NCI-H2081 (cell line): Measurements from ENCODE around the gene CACNA2D1.
"Not testable (repeated sequence)": the region's sequence is repeated elsewhere in the genome, so short reads cannot be mapped to it uniquely, and the experiment has no call there.

ENCODE experiments used
- DNase-seq, 2 experiments: peaks; one replicate each; lab custom pipeline; 2025; lab: John Stamatoyannopoulos, UW

Gene CACNA2D1

DNA sequence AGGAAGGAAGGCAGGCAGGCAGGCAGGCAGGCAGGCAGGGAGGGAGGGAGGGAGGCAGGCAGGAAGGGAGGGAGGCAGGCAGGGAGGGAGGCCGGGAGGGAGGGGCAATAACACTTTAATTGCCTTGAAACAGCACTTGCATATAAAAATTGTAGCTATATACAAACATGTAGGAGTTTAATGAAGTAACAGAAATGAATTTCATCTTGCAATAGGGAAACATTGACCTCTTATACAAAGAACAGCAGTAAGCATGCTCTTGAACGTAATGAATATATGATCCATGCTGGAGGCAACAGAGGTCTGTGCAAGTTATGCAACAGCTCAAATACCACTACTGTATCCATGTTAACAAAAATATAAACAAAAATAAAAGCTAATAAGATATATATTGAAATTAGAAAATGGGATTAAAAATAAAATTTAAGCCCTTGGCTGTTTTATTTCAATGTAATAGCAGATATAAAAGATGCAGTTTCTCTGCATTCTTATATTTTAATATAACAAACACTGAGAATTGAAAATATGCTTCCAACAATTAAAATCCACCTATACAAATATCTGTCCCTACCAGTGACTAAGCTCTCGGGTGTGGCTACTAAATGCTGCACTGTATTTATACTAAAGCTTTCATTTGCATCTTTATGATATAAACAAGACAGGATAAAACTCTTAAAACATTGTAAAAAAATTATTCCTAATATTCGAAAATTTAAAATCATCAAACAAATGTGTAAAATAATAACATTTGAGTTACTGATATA is 50.3 kb downstream of the CACNA2D1 start:
- DNase-seq: no peak

DNA sequence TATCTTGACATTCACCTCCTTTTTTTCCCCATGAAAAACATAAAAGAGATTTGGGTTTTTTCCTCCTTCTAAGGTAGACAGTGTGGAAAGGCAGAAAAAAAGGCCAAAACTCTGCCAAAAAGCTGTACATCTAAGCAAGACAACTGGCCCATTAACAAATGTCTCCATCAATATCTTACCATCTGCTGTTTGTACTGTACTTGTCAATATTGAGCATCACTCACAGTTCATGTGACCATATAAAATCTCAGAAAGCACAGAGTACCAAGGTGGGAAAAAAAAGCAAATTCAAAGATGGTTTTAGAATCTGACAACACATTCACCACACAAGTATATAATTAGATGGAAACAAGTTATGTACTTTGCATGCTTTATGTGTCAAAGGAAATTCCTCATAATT is 52.6 kb downstream of the CACNA2D1 start:
- no peak for DNase-seq

DNA sequence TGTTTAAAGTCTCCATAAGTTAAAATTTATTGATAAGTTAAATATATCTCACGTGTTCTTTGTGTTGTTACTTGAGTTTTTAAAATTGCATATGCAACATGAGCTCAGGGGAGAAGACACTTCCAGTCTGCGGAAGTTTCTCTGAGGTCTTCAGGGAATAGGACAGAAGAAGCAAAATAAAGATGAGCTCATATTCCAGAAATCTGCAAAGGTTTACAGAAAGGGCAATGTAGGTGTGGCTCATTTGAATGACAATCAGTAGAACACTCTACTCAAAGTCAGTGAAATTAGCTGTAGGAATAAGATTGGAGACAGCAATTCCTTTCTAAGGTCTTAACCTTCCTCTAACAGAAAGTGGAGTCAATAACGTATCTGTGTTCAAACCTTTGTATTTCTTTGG is 53.7 kb downstream of the CACNA2D1 start:
- DNase-seq: no peak

DNA sequence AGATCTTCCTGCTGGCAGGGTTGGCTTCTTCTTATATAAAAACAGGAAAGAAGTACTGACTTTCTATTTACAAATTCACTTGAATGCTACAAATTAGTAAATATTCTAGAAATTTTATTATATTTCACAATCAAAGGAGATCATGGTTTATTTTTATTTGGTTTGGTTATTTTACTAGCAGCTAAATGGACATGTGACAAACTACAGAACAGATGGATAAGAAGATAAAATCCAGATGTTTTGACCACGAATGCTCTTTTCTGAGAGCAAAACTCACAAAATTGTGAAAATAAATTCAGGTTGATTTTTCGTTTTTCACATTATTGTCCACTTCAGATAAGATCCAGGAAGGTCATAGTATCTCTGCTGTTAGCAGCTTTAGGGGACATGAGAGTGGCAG is 55.4 kb downstream of the CACNA2D1 start:
- DNase-seq: no peak

DNA sequence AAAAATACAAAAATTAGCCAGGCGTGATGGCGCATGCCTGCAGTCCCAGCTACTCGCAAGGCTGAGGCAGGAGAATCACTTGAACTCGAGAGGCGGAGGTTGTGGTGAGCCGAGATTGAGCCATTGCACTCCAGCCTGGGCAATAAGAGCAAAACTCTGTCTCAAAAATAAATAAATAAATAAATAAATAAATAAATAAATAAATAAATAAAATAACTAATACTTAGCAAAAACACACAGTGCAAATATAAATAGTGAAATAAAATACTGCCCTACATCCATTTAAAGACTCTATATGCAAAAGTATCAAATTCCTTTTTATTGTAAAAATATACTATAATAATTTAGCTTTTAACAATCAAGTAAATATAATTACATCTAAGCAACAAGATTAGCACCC is 57.0 kb downstream of the CACNA2D1 start:
- DNase-seq: not testable (repeated sequence)

DNA sequence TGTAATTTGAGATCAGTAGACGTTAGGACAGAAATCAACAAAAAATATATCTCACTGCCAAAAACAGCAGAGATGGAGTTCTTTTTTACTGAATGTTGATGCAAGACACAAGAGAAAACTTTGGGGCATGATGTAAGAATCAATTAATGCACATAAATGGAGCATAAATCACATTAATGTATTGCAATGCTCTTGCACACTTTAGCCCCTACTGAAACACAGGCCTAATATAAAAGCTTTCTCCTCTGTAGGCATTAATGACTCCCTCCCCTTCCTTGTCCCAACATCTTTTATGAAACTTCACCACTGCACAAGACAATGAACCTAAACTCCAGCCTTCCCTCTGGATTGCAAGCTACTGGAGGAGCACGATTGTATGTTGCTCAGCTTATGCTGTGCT is 58.8 kb downstream of the CACNA2D1 start:
- no peak for DNase-seq

DNA sequence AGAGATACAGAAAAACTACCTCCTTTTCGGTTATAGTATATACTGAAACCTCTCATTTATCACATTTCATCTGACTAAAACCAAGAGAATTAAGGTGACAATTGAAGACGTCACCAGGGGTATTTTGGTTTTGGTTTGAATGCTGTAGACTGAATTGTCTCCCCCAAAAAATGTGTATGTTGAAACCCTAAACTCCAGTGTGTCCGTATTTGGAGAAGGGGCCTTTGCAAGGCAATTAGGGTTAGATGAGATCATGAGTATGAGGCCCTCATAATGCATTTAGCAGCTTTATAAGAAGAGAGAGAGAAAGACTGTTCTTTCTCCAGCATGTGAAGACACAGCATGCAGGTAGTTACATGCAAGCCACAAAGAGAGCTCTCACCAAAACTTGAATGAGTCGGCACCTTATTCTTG is 59.5 kb downstream of the CACNA2D1 start:
- no peak for DNase-seq

DNA sequence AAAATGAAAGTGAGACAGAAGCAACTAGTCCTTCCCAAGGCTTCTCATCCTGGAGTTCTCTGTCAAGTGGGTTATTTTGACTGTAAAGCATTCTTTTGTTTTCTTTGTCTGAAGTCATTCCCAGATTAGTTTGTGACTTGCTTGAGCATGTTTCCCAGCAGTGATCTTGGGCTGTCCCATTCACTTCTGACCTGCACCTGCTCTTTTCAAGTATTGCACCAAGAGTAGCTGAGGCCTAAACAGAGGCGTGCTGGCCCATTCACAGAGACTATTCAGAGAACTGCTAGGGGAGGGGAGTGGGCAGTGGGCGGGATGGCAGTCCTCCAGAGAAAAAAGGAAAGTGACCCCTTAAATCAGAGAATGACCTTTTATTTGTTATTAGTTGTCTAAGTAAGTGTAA is 61.3 kb downstream of the CACNA2D1 start:
- DNase-seq: no peak

DNA sequence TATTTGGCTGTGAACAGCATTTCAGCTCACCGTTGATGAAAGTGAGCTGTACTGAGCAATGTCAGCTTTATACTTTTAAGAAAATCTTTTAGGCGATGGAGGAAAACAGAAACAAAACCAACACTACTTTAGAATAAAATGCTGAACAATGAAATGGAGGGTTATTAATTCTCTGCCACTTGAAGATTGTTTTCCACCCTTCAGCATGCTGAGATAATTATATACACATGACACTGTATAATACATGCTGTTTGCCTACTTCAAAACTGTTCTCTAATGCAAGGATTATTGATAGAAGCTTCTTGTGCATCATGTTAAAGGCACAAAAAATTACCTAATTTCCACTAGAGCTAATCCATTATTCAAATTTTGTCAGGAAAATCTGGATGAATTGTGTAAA is 66.8 kb downstream of the CACNA2D1 start:
- DNase-seq: peak; percentile 31 to 81

DNA sequence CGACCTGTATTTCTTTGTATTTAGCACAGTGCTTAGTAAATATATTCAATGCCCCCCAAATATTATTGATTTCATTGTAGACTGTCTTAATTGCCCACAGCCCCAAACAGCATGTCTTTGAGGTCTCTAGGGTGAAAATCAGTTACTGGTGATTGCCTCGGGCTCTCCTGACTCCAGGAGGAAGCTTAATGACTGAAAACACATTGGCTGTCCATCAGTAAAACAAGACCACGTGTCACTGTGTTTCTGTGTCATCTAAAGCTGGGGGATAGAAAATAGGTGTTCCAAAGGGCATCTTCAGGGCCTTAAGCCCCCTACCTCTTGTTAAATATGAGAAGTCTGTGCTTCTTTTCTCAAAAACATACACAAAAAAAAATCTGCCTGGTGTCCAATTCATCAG is 67.9 kb downstream of the CACNA2D1 start:
- peak; percentile 56 to 81 for DNase-seq

DNA sequence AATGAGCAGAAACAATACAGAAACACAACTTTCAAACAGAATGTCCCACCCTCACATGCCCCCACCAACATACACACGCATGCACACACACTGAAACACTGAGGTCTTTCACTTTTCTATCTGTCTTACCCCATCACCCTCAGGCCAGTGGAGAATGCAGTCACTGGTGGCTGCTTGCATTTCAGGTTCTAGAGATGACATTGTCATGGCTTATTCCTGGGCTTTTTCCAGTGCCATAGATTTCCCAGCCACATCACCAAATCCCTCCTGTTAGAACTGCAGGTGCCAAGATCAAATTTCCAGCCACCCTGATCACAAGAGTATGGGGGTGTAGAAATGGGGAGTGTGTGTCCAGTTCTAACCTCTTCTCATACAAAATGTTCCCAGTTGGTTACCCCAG is 68.4 kb downstream of the CACNA2D1 start:
- DNase-seq: peak; percentile 32 to 49

DNA sequence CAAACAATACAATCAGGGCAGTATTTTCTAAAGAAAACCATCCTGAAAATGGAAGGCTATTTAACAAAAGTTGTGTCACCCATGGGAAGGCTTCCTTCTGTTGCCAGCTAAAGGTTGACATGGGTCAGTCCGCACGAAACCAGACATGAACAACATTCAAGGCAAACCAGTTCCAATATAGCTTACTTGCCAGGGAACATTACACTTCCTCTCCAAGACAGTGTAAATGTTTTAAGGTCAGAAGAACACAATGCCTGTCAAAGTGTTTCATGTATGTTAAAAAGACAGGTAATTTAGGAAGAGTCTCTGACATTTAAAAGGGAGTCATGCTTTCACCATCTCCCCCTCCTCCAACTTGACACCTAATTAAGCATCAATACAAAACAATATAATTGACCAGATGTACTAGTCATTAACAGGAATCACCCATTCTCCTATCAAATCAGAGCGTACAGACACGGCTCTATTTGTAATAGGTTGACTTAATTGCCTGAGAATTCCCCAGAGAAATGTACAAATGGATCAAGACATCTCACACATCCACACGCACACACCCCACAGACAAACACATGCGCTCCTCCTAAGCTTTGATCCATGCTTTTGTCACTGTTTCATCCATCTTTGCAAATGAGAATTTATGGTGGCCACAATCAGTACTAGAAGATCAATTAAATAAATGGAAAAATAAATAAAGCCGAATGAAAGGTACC is 69.5 kb downstream of the CACNA2D1 start:
- DNase-seq: peak; percentile 32 to 72

DNA sequence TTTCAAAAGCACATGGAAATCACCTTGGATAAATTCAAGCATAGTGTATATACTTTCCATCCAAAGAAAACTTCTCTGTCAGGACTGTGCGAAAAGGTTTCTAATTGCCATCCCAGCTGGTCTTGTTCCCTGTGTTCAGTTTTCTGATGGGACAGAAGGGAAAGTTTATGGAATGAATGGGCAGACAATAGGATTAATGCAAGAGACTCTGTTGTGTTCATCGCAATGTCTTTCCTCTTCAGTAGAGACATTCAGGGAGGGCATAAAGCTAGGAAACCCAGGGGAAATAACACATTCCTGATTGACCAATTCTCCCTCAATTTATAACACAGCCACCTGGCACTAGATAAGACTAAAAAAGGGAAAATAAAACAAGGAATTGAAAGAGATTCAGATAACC is 78.9 kb downstream of the CACNA2D1 start:
- no peak for DNase-seq

DNA sequence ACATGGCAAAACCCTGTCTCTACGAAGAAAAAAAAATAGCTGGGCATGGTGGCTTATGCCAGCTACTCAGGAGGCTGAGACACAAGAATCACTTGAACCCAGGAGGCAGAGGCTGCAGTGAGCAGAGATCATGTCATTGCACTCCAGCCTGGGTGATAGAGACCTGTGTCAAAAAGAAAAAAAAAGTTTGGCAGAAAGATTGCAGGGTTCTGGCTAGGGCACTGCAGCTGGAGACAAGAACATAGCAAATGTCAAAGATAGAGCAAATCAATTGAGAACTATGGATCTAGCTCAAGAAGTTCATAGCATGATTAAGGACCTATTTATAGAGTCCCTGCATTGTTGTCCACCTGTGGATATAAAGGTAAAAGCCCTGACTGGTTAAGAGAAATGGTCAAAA is 79.5 kb downstream of the CACNA2D1 start:
- DNase-seq: no peak

DNA sequence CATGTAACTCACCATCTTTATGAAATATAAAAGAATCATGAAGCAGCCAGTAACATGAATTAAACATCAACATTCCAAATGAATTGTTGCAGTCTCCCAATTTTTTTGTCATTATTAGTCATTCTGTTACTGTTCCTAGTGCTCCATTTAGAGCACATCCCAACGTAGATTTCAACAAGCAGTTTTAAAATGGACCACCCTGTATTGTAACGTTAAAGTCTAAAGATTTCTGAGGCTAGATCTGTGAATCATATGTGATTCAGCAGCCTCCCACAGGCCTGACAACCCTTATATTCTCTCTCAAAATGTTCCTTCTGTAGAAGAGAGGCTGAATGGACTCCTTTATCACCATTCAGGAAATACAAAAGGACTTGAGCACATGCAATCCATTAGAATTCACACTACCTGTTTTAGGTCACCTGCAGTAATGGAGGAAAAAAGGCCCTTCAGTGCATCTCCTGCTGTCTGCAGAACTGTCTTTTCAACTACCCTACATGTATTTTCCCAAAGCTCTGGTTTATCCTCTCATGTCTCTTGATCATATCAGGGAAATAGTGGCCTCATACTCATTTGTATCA is 81.4 kb downstream of the CACNA2D1 start:
- no peak for DNase-seq

DNA sequence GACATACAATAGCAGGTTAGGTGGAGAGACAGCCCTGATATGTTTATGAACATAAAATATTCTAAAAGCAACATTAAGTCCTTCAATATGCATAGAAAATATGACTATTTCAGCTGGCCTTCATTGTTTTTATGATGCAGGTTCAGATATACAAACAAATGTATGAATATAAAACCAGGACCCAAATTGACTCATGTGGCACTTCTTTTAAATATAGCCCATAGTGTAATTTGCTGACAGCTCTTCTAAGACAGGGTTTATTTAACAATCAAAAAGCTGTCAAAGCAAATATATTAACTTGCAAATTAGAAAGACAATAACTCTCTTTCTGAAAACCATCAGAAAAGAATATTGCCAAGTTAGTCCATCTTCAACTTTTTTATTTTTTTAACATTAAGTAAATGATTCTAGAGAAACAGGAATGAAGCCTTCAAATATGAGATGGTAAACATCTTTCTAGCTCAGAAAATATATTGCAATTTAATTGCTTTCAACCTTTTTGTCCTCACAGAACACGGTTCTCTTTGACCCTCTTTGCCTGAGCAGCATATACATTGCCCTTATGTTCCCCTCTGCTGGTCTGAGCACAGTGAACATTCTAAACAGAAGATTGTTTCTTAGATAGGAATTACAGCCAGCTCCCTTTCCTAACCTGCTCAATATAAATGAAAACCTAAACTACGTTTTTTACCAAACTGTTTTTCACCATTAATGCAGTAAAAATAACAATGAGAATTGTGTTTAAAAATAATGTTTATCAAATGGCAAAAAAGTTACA is 82.8 kb downstream of the CACNA2D1 start:
- DNase-seq: peak; percentile 13 to 55

DNA sequence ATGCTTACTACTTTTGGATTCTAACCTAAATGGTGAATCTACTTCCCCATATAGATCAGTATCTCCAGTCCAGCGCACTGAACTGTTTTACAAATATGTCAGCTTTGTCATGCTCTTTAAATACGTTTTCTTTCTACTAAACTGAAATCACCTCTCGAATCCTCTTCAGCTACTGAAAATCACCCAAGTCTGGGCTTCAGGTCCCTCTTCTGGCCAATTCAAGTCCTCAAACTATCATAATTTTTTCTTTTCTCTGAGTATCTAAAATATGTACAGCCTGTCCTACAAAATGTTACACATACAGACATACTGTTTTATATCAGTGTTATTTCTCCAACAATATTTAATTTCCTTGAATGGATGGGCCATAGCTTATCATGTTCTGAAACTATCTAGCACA is 84.2 kb downstream of the CACNA2D1 start:
- DNase-seq: peak; percentile 12 to 40

DNA sequence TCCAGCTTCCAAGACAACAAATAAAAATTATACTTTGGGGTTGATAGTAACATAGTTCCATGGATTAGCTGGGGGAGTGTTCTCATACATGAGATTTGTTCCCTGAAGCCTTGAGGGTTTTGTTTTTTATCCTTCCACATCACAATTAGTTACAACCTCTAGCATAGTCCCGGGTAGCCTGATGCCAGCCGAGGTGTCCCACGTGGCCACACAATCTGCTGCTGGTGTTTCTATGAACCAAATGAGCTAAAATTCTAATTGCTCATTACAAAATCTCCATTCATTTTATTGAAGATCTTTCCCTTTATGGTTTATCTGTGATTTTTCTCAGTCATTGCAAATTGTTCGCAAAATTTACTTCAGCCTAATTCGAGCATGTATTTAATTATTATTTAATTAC is 84.7 kb downstream of the CACNA2D1 start:
- DNase-seq: no peak

DNA sequence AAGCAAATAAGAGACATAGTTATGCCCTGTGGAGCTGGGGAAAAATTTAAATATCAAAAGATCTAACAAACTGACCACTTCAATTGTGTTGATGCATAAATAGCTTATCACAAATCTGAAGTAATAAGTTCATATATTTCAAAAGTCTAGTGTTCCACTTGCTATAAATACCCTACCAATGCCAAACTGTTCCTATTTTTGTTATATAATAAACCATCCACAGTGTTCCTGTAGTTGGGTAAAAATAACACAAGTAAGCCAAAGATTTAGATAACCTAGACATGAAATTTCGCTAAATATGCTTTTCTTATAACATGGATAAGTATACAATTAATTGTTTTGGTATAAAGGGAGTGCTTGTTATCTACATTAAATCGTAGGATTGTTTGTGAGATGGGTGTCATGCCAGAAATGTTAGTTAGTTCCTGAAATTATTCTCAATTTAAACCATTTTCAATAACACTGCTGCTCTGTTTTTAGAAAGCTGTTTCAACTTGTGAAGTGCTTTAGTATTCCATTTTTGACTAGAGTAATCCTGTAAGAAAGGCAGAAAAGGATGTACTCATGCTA is 85.5 kb downstream of the CACNA2D1 start:
- DNase-seq: no peak

DNA sequence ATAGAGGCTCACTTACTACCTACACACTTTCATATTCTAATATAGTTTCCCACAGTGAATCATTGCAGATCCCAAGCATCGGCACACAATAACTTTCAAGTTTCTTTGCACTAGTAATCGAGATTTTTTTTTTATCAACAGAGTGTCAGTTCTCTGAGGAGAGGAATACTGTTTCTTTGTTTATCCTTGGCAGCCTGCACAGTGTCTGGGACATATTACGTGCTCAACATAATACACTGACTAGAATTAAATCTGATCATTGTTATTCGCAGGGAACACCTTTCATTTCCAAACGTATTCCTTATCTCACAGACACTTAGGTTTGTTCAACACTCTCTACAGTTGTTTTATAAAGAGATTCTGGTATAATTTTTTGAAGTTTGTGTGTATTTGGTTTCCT is 95.3 kb downstream of the CACNA2D1 start:
- no peak for DNase-seq

DNA sequence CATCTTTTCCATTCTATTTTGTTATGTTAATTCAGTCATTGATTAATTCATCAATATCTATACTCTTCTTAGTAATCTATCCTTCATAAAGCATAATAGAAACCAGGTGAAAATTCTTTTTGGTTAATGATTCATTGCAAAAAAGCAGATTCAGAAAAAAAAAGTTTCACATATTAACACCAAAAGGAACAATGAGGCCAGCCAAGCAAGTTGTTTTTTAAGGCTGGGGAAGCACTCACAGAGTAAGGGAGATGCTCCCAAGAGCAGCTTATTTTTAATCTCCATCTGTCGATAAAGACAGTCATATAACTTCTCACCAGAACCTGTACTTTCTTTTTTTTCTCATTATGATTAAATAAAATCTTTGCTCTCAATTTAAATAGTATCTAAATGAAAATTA is 95.8 kb downstream of the CACNA2D1 start:
- no peak for DNase-seq

DNA sequence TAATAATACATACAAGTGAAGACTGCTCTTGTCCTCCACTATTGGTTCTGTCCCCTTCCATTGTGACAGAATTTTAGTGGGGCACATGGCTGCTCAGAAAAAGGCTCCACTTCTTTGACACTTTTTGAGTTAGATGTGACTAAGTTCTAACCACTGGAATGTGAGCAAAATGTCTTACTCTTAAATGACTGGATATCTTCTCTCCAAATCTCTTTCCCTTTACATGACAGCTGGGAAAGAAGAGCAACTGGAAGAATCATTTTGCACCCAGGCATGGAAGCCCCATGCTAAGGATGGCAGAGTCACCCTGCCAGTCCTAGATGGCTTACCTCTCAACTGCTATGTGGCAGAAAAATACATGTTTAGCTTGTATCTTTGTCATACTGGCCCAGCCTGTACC is 97.7 kb downstream of the CACNA2D1 start:
- DNase-seq: no peak
